Liver (tissue), 9 donors: Measurements from ENCODE around the gene BGN. TPM values are rescaled to one million over a fixed set of nuclear protein-coding genes. Genes with fewer than 3 reads are reported as not detected.

ENCODE experiments used
- DNase-seq: peaks from one replicate; pipeline ENCODE4 v3.0.0-alpha.2; 2017; ENCODE audit warnings: low spot score
- H3K27ac ChIP-seq, 2 donors: one replicate each; pipeline ENCODE4 v1.7.0; 2013; ENCODE audit warnings: inconsistent platforms in 2 of 2, low read length in 2 of 2, control low read depth in 1 of 2, low read depth in 1 of 2, mild to moderate bottlenecking in 1 of 2
- H3K27me3 ChIP-seq, 4 donors: one replicate each; pipeline versions ENCODE4 v1.6.1 to v1.7.0; 2013; ENCODE audit warnings: low read length in 3 of 4, inconsistent platforms in 1 of 4, mild to moderate bottlenecking in 1 of 4, moderate library complexity in 1 of 4; ENCODE audit not compliant: control insufficient read depth in 4 of 4, insufficient read depth in 4 of 4
- H3K36me3 ChIP-seq, 4 donors: one replicate each; pipeline versions ENCODE4 v1.6.1 to v1.7.0; 2013; ENCODE audit warnings: low read length in 3 of 4, mild to moderate bottlenecking in 3 of 4, low read depth in 1 of 4, moderate library complexity in 1 of 4; ENCODE audit not compliant: control insufficient read depth in 4 of 4, insufficient read depth in 3 of 4
- H3K4me1 ChIP-seq, 4 donors: one replicate each; pipeline versions ENCODE4 v1.6.1 to v1.7.0; 2013; ENCODE audit warnings: low read length in 3 of 4, mild to moderate bottlenecking in 3 of 4, moderate library complexity in 1 of 4; ENCODE audit not compliant: control insufficient read depth in 4 of 4, insufficient read depth in 4 of 4
- H3K4me3 ChIP-seq, 3 donors: one replicate each; pipeline versions ENCODE4 v1.6.1 to v1.7.0; 2013; ENCODE audit warnings: low read length in 3 of 3, control low read depth in 1 of 3, low read depth in 1 of 3, mild to moderate bottlenecking in 1 of 3
- H3K9ac ChIP-seq, 2 donors: one replicate each; pipeline ENCODE4 v1.7.0; 2013; ENCODE audit warnings: low read length in 2 of 2, mild to moderate bottlenecking in 2 of 2, moderate library complexity in 2 of 2, control low read depth in 1 of 2, low read depth in 1 of 2
- H3K9me3 ChIP-seq, 4 donors: one replicate each; pipeline versions ENCODE4 v1.6.1 to v1.7.0; 2013; ENCODE audit warnings: low read length in 3 of 4; ENCODE audit not compliant: control insufficient read depth in 4 of 4
- FOXA1 ChIP-seq: IDR thresholded peaks from 2 replicates; pipeline ENCODE4 v1.6.1; 2016; ENCODE audit warnings: antibody characterized with exemption
- HNF4G ChIP-seq: IDR thresholded peaks from 2 replicates; pipeline ENCODE4 v1.6.1; 2016; ENCODE audit warnings: antibody characterized with exemption
- JUND ChIP-seq, 2 donors: IDR thresholded peaks; 2 replicates each; pipeline ENCODE4 v1.6.1; 2016; ENCODE audit warnings: antibody characterized with exemption in 2 of 2
- NR2F2 ChIP-seq: IDR thresholded peaks from 2 replicates; pipeline ENCODE4 v1.6.1; 2016; ENCODE audit warnings: antibody characterized with exemption
- RAD21 ChIP-seq, 2 donors: IDR thresholded peaks; 2 replicates each; pipeline ENCODE4 v1.6.1; 2016; ENCODE audit warnings: antibody characterized with exemption in 2 of 2, mild to moderate bottlenecking in 2 of 2
- RXRA ChIP-seq, 2 donors: IDR thresholded peaks; 2 replicates each; pipeline ENCODE4 v1.6.1; 2017 to 2018; ENCODE audit warnings: antibody characterized with exemption in 2 of 2, mild to moderate bottlenecking in 1 of 2
- SP1 ChIP-seq: IDR thresholded peaks from 2 replicates; pipeline ENCODE4 v1.6.1; 2018; ENCODE audit warnings: antibody characterized with exemption, mild to moderate bottlenecking
- TAF1 ChIP-seq: conservative IDR thresholded peaks from 2 replicates; pipeline ENCODE4 v1.6.1; 2016; ENCODE audit warnings: antibody characterized with exemption, mild to moderate bottlenecking
- YY1 ChIP-seq: IDR thresholded peaks from 2 replicates; pipeline ENCODE4 v1.6.1; 2016; ENCODE audit warnings: antibody characterized with exemption, mild to moderate bottlenecking
- WGBS: extraction: QIAGEN DNeasy Blood & Tissue Kit; methylation state at CpG from one replicate; pipeline ENCODE4 v1.1.7; 2013; 5-methylcytosine and 5-hydroxymethylcytosine counted together
- polyA plus RNA-seq, 2 donors: library from polyadenylated mRNA; stranded (reverse) in 1 of 2; unstranded in 1 of 2; fragments of 200-250 nt in 1 of 2; fragments of >200 nt in 1 of 2; fragmentation: Nextera tagmentation in 1 of 2; extraction: Ambion mirVana in 1 of 2; gene quantifications; one replicate each; pipeline versions ENCODE4 v1.2.1 to v1.2.3, GENCODE V29; 2013 to 2015
- total RNA-seq, 2 donors: library from RNA; depleted of rRNA; stranded (reverse); fragments of >200 nt; gene quantifications; one replicate each; pipeline ENCODE4 v1.2.3, GENCODE V29; 2014
- TF ChIP-seq, protein P1 (sequence below): IDR thresholded peaks from 2 replicates; pipeline ENCODE4 v1.6.1; 2016; ENCODE audit warnings: antibody characterized with exemption
- TF ChIP-seq, protein P2 (sequence below): IDR thresholded peaks from 2 replicates; pipeline ENCODE4 v1.6.1; 2016; ENCODE audit warnings: antibody characterized with exemption
- TF ChIP-seq, protein P3 (sequence below): IDR thresholded peaks from 2 replicates; pipeline ENCODE4 v1.6.1; 2016; ENCODE audit warnings: antibody characterized with exemption
- TF ChIP-seq, protein P4 (sequence below): IDR thresholded peaks from 2 replicates; pipeline ENCODE4 v1.6.1; 2016; ENCODE audit warnings: antibody characterized with exemption, mild to moderate bottlenecking
- TF ChIP-seq, protein P5 (sequence below): fragments of 150-350 bp; IDR thresholded peaks from 2 replicates; pipeline ENCODE4 v1.5.1; 2017; ENCODE audit warnings: improper control_type of control experiment, low read depth, low read length; ENCODE audit not compliant: missing input control
- donor health status: healthy.
- donor health status: healthy.
- donor health status: healthy.
- donor health status: healthy.
- donor health status: healthy.

The BGN gene
- total and polyA plus RNA-seq, 4 donors, result 11.7 to 131 (median 44.8) TPM

DNA sequence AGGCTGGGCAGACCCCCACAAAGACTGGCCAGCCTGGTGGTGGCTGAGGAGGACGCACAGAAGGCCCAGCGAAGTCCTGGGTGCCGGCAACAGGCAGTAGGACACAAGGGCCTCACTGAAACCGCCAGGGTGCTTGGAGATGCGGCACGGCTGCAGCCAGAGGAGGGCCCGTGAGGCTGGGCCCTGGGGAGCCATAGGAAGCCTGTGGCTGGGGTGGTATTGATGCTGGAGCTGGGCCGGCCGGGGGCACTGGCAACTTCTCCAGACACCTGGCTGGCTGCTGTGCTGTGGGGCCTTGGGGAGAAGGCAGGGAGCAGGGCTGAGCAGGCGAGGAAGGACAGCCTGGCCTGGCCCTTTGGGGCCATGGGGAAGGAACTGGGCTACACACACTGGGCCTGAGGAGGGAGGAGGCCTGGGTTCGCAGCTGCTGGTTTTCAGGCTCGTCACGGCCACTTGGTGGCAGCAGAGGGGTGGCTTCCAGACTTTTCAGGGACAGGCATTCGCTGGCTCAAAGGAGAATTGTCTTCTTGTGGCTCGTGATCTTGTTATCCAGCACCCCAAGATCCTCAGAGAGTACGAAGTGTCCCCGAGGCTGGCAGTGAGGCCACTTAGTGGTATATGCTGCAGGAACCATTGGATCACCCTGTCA is 59.9 kb downstream of the BGN start:
- no peak overlapping the region for H3K9ac ChIP-seq
- no peak for TF ChIP-seq NR2F2
- TF ChIP-seq RAD21 (IDR thresholded peaks at IDR 0.05), result peak; percentile 74 to 87
- TF ChIP-seq, protein P1, sequence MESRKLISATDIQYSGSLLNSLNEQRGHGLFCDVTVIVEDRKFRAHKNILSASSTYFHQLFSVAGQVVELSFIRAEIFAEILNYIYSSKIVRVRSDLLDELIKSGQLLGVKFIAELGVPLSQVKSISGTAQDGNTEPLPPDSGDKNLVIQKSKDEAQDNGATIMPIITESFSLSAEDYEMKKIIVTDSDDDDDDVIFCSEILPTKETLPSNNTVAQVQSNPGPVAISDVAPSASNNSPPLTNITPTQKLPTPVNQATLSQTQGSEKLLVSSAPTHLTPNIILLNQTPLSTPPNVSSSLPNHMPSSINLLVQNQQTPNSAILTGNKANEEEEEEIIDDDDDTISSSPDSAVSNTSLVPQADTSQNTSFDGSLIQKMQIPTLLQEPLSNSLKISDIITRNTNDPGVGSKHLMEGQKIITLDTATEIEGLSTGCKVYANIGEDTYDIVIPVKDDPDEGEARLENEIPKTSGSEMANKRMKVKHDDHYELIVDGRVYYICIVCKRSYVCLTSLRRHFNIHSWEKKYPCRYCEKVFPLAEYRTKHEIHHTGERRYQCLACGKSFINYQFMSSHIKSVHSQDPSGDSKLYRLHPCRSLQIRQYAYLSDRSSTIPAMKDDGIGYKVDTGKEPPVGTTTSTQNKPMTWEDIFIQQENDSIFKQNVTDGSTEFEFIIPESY, result no peak
- no peak for TF ChIP-seq JUND (IDR thresholded peaks at IDR 0.05)
- TF ChIP-seq, protein P2, sequence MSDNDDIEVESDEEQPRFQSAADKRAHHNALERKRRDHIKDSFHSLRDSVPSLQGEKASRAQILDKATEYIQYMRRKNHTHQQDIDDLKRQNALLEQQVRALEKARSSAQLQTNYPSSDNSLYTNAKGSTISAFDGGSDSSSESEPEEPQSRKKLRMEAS, result no peak
- TF ChIP-seq, protein P3, sequence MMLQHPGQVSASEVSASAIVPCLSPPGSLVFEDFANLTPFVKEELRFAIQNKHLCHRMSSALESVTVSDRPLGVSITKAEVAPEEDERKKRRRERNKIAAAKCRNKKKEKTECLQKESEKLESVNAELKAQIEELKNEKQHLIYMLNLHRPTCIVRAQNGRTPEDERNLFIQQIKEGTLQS, result no peak
- TF ChIP-seq YY1, result no peak
- TF ChIP-seq, protein P4, sequence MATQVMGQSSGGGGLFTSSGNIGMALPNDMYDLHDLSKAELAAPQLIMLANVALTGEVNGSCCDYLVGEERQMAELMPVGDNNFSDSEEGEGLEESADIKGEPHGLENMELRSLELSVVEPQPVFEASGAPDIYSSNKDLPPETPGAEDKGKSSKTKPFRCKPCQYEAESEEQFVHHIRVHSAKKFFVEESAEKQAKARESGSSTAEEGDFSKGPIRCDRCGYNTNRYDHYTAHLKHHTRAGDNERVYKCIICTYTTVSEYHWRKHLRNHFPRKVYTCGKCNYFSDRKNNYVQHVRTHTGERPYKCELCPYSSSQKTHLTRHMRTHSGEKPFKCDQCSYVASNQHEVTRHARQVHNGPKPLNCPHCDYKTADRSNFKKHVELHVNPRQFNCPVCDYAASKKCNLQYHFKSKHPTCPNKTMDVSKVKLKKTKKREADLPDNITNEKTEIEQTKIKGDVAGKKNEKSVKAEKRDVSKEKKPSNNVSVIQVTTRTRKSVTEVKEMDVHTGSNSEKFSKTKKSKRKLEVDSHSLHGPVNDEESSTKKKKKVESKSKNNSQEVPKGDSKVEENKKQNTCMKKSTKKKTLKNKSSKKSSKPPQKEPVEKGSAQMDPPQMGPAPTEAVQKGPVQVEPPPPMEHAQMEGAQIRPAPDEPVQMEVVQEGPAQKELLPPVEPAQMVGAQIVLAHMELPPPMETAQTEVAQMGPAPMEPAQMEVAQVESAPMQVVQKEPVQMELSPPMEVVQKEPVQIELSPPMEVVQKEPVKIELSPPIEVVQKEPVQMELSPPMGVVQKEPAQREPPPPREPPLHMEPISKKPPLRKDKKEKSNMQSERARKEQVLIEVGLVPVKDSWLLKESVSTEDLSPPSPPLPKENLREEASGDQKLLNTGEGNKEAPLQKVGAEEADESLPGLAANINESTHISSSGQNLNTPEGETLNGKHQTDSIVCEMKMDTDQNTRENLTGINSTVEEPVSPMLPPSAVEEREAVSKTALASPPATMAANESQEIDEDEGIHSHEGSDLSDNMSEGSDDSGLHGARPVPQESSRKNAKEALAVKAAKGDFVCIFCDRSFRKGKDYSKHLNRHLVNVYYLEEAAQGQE, result no peak
- TF ChIP-seq SP1, result no peak
- no peak for TF ChIP-seq HNF4G
- TF ChIP-seq TAF1, result no peak
- TF ChIP-seq RXRA (IDR thresholded peaks at IDR 0.05), result no peak
- TF ChIP-seq, protein P5, sequence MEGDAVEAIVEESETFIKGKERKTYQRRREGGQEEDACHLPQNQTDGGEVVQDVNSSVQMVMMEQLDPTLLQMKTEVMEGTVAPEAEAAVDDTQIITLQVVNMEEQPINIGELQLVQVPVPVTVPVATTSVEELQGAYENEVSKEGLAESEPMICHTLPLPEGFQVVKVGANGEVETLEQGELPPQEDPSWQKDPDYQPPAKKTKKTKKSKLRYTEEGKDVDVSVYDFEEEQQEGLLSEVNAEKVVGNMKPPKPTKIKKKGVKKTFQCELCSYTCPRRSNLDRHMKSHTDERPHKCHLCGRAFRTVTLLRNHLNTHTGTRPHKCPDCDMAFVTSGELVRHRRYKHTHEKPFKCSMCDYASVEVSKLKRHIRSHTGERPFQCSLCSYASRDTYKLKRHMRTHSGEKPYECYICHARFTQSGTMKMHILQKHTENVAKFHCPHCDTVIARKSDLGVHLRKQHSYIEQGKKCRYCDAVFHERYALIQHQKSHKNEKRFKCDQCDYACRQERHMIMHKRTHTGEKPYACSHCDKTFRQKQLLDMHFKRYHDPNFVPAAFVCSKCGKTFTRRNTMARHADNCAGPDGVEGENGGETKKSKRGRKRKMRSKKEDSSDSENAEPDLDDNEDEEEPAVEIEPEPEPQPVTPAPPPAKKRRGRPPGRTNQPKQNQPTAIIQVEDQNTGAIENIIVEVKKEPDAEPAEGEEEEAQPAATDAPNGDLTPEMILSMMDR, result peak; percentile 64
- H3K4me1 ChIP-seq, result no peaks in the 10 kb centered on the region
- peak; percentile 68 for DNase-seq
- no peaks in the 10 kb centered on the region for H3K9me3 ChIP-seq
- WGBS, result 39% methylated on average over 17 of the region's 17 CpGs
- H3K27me3 ChIP-seq, result no peaks in the 10 kb centered on the region
- no peak overlapping the region for H3K27ac ChIP-seq
- H3K36me3 ChIP-seq, result no peaks in the 10 kb centered on the region
- H3K4me3 ChIP-seq, result no peak overlapping the region

DNA sequence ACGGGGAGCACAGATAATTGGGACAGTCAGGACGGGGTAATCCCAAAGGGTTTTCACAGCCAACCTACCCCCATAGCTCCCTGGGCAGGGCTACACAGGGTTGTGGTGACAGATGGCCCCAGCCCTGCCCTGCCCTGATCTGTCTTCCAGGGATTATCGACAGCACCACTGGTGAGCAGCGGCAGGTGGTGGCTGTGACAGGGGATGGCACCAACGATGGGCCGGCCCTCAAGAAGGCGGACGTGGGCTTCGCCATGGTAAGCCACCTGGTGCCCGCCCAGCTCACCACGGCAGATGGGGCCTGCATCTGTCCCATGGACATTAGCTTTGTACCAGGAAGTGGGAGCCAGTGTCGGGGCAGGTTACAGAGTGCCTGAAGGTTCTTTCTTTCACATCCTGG is 62.0 kb downstream of the BGN start:
- H3K9me3 ChIP-seq, result no peaks in the 10 kb centered on the region
- H3K36me3 ChIP-seq, result no peaks in the 10 kb centered on the region
- no peaks in the 10 kb centered on the region for H3K27me3 ChIP-seq
- no peak for DNase-seq
- no peak overlapping the region for H3K9ac ChIP-seq
- 91% methylated on average over 12 of the region's 12 CpGs for WGBS
- no peak overlapping the region for H3K27ac ChIP-seq
- TF ChIP-seq HNF4G (no peak), RAD21 (IDR thresholded peaks at IDR 0.05) (no peak), RXRA (IDR thresholded peaks at IDR 0.05) (no peak), FOXA1 (no peak)
- H3K4me1 ChIP-seq, result no peaks in the 10 kb centered on the region
- no peak overlapping the region for H3K4me3 ChIP-seq
